Muscle of back (tissue), 11 donors: ENCODE measurements around the gene RBP3. TPM values are rescaled to one million over a fixed set of nuclear protein-coding genes. Genes with fewer than 3 reads are reported as not detected.

Experiments used
- DNase-seq, 3 donors: peaks; one replicate each; pipeline versions ENCODE4 v3.0.0 to v3.0.0-alpha.2; 2013
- polyA plus RNA-seq, 10 donors: library from polyadenylated mRNA; unstranded; fragments of 120-200 nt; gene quantifications; one replicate each; pipeline ENCODE4 v1.2.1, GENCODE V29; 2013; ENCODE audit not compliant: insufficient read length in 10 of 10

The RBP3 gene
- polyA plus RNA-seq, 10 donors: 0.04 to 0.13 (median 0.05) TPM; not detected in 3

- DNase-seq: no peak
These were observed 11.6 kb upstream of the RBP3 start for GRCh38 chr10:47336387-47337134.

- no peak for DNase-seq
These were observed 10.9 kb upstream of the RBP3 start for GRCh38 chr10:47337310-47337709.

GRCh38 chr10:47339186-47339735 lies 8.9 kb upstream of the RBP3 start:
- DNase-seq: no peak

GRCh38 chr10:47339759-47340607 lies 8.2 kb upstream of the RBP3 start:
- no peak for DNase-seq

GRCh38 chr10:47340608-47341170 lies 7.5 kb upstream of the RBP3 start:
- DNase-seq: peak; percentile 23 to 60 (median 34)

- DNase-seq: no peak
These were observed 2.9 kb upstream of the RBP3 start for GRCh38 chr10:47344996-47345870.

- DNase-seq: no peak
These were observed 1.4 kb upstream of the RBP3 start for GRCh38 chr10:47346581-47347302.

GRCh38 chr10:47347303-47347675 lies 874 bp upstream of the RBP3 start:
- DNase-seq: no peak

- no peak for DNase-seq
These were observed 703 bp downstream of the RBP3 start for GRCh38 chr10:47348661-47349470.

GRCh38 chr10:47349516-47349915 lies 1.4 kb downstream of the RBP3 start:
- DNase-seq: no peak

- DNase-seq: no peak
These were observed 1.8 kb downstream of the RBP3 start for GRCh38 chr10:47349941-47350371.

GRCh38 chr10:47350671-47351640 lies 2.8 kb downstream of the RBP3 start:
- DNase-seq: no peak

GRCh38 chr10:47351899-47352815 lies 4.0 kb downstream of the RBP3 start:
- DNase-seq: no peak

GRCh38 chr10:47353351-47353750 lies 5.2 kb downstream of the RBP3 start:
- no peak for DNase-seq

- DNase-seq: no peak
These were observed 6.0 kb downstream of the RBP3 start for GRCh38 chr10:47354165-47354564.

GRCh38 chr10:47354900-47355299 lies 6.7 kb downstream of the RBP3 start:
- DNase-seq: no peak

GRCh38 chr10:47356708-47357107 lies 8.5 kb downstream of the RBP3 start:
- no peak for DNase-seq
